ENCODE results near the gene TMEM203. TPM values are rescaled to one million over a fixed set of nuclear protein-coding genes. Genes with fewer than 3 reads are reported as not detected.

Gene TMEM203
- total RNA-seq, 1 experiment from 2014 or later, result 35.5 TPM

GRCh38 chr9:137213160-137214060, 8.0 kb upstream of the TMEM203 start:
- no peaks in the 10 kb centered on the region; the same call in 1 of the 2 replicates for H3K4me1 ChIP-seq (ENCODE audit: insufficient read depth, low read length)
- Mint-ChIP-seq H3K36me3 (ENCODE audit: insufficient read depth in 1 of 3, low read depth in 3 of 3) (peaks cover 5 to 34% (median 26%) of the 10 kb centered on the region in 3 experiments; a peak in 6 of 7 replicates), H3K4me3 (no peak overlapping the region)

More at GRCh38 chr9:137213160-137214060, 8.0 kb upstream of the TMEM203 start:
- no peak overlapping the region for H3K4me2 ChIP-seq (ENCODE audit: insufficient read depth, insufficient read length, low read length)
- H2BK5ac ChIP-seq (ENCODE audit: insufficient read length, low read length), result no peak overlapping the region
- H3K56ac ChIP-seq (ENCODE audit: insufficient read length, low read depth, low read length), result no peak overlapping the region
- H3K9me3 ChIP-seq (ENCODE audit: control insufficient read depth, low read depth, low read length), result no peaks in the 10 kb centered on the region
- no peak overlapping the region for H2AFZ ChIP-seq (ENCODE audit: low read length)
- H2BK120ac ChIP-seq (ENCODE audit: low read depth, low read length, poor library complexity, severe bottlenecking), result no peak overlapping the region
- H3K23me2 ChIP-seq (ENCODE audit: insufficient read length, low read depth, low read length, poor library complexity, severe bottlenecking), result no peaks in the 10 kb centered on the region
- no peak overlapping the region for H3K14ac ChIP-seq (ENCODE audit: insufficient read depth, low read length)
- no peak overlapping the region for H3K4ac ChIP-seq (ENCODE audit: low read depth, low read length)
- no peak overlapping the region for H3K23ac ChIP-seq (ENCODE audit: insufficient read length, low read depth, low read length)
- H2AK5ac ChIP-seq (ENCODE audit: insufficient read length, low read length), result no peak overlapping the region
- no peak overlapping the region for H4K5ac ChIP-seq (ENCODE audit: insufficient read length, low read depth, low read length)
- H4K91ac ChIP-seq (ENCODE audit: insufficient read length, low read depth, low read length), result no peak overlapping the region
- peaks cover 4 to 5% of the 10 kb centered on the region in 2 experiments for H3K4me1 Mint-ChIP-seq
- no CpG with 5 or more reads among the region's 49 CpGs for WGBS (ENCODE audit: extremely low coverage, insufficient read length, low lambda C conversion rate)
- no peak overlapping the region for H2BK20ac ChIP-seq (ENCODE audit: low read depth, low read length, poor library complexity, severe bottlenecking)
- H3K79me2 ChIP-seq (ENCODE audit: insufficient read depth, low read length), result no peaks in the 10 kb centered on the region
- no peaks in the 10 kb centered on the region for H3K9me3 Mint-ChIP-seq
- H3K27me3 Mint-ChIP-seq (ENCODE audit: low read depth), result no peaks in the 10 kb centered on the region
- no peak overlapping the region for H4K8ac ChIP-seq (replicated peaks; ENCODE audit: insufficient read length, low read depth, low read length)
- H4K20me1 ChIP-seq (ENCODE audit: control insufficient read depth, insufficient read depth, insufficient read length), result no peaks in the 10 kb centered on the region
- H3K9ac ChIP-seq (ENCODE audit: extremely low read depth, insufficient read length, low read length), result no peak overlapping the region
- DNase-seq, result no peak
- no peak overlapping the region for H3K18ac ChIP-seq (ENCODE audit: insufficient read length, low read depth, low read length)
- no peak overlapping the region for H3T11ph ChIP-seq (ENCODE audit: low read length)
- no peak overlapping the region for H3K27ac ChIP-seq (ENCODE audit: insufficient read length, low read depth, low read length)
- no peaks in the 10 kb centered on the region for H3K27me3 ChIP-seq (ENCODE audit: insufficient read depth, low read length)
- H3K79me1 ChIP-seq (ENCODE audit: insufficient read depth, low read depth, low read length, poor library complexity, severe bottlenecking), result no peaks in the 10 kb centered on the region
- no peak overlapping the region for H2BK15ac ChIP-seq (ENCODE audit: low read depth, low read length)
- H2BK12ac ChIP-seq (ENCODE audit: insufficient read length, low read depth, low read length), result no peak overlapping the region
- peak; percentile 44 for TF ChIP-seq CTCF (conservative IDR thresholded peaks at IDR 0.05)
- H3K27ac Mint-ChIP-seq, result no peak overlapping the region; a peak in 1 of 7 replicates
